ENCODE results near the gene OR6P1.

OR6P1 gene

GRCh38 chr1:158570480-158570879 is at the start of gene OR6P1:
Gene OR6P1 (minus strand): TSS chr1:158570580. CDS start chr1:158563604, 6,976 bp downstream.
- DNase-seq = no peak

GRCh38 chr1:158613764-158614163 is 43.4 kb upstream of the OR6P1 start:
- no peak for DNase-seq

- DNase-seq = no peak
Observed at GRCh38 chr1:158611916-158612315, 41.5 kb upstream of the OR6P1 start.

GRCh38 chr1:158607296-158607695 is 36.9 kb upstream of the OR6P1 start:
- no peak for DNase-seq

GRCh38 chr1:158604968-158605367 is 34.6 kb upstream of the OR6P1 start, which contains the start of gene OR10Z1:
Gene OR10Z1 (plus strand): TSS chr1:158605268. CDS start chr1:158606439, 1,171 bp downstream.
- DNase-seq = no peak

- no peak for DNase-seq
Observed at GRCh38 chr1:158600735-158601134, 30.4 kb upstream of the OR6P1 start.

- DNase-seq = no peak
Observed at GRCh38 chr1:158586942-158587341, 16.6 kb upstream of the OR6P1 start.

- DNase-seq = no peak
Observed at GRCh38 chr1:158583962-158584361, 13.6 kb upstream of the OR6P1 start.

- no peak for DNase-seq
Observed at GRCh38 chr1:158579733-158580132, 9.4 kb upstream of the OR6P1 start, which contains the start of gene OR10X1. Gene OR10X1 (minus strand): TSS chr1:158579899. CDS start chr1:158579899, 0 bp downstream.

GRCh38 chr1:158577561-158577960 is 7.2 kb upstream of the OR6P1 start:
- DNase-seq = no peak

- DNase-seq = no peak
Observed at GRCh38 chr1:158572226-158572625, 1.8 kb upstream of the OR6P1 start.

GRCh38 chr1:158564608-158565007 is 5.8 kb downstream of the OR6P1 start:
- DNase-seq = no peak

- no peak for DNase-seq
Observed at GRCh38 chr1:158563853-158564252, 6.5 kb downstream of the OR6P1 start.

- no peak for DNase-seq
Observed at GRCh38 chr1:158559696-158560095, 10.7 kb downstream of the OR6P1 start.

GRCh38 chr1:158554352-158554751 is 16.0 kb downstream of the OR6P1 start, which contains the start of gene OR6Y1:
Gene OR6Y1 (minus strand): TSS chr1:158554405. CDS start chr1:158548105, 6,300 bp downstream.
- DNase-seq = no peak

- DNase-seq = no peak
Observed at GRCh38 chr1:158552296-158552695, 18.1 kb downstream of the OR6P1 start.

- no peak for DNase-seq
Observed at GRCh38 chr1:158547533-158547932, 22.8 kb downstream of the OR6P1 start.

- DNase-seq = no peak
Observed at GRCh38 chr1:158537609-158538008, 32.8 kb downstream of the OR6P1 start.

GRCh38 chr1:158534496-158534895 is 35.9 kb downstream of the OR6P1 start:
- DNase-seq = no peak

- DNase-seq = peak; percentile 29
Observed at GRCh38 chr1:158527190-158527815, 43.1 kb downstream of the OR6P1 start.

GRCh38 chr1:158521666-158522058 is 48.7 kb downstream of the OR6P1 start:
- DNase-seq = no peak

- no peak for DNase-seq
Observed at GRCh38 chr1:158520955-158521665, 49.3 kb downstream of the OR6P1 start.

- DNase-seq = no peak
Observed at GRCh38 chr1:158520021-158520420, 50.4 kb downstream of the OR6P1 start.

- no peak for DNase-seq
Observed at GRCh38 chr1:158516966-158517365, 53.4 kb downstream of the OR6P1 start.

All from hematopoietic multipotent progenitor cell treated with erythropoietin and hydrocortisone succinate and interleukin-3 and kit ligand, for 8 days (in vitro differentiated cells).